Measurements from ENCODE around the gene SPTBN4. TPM values are rescaled to one million over a fixed set of nuclear protein-coding genes. Genes with fewer than 3 reads are reported as not detected.
A peak's percentile ranks its signal among the peaks of the same experiment; 100 is the strongest.

The SPTBN4 gene
- total RNA-seq, 1 donor from 2014 or later, result 161 TPM

DNA sequence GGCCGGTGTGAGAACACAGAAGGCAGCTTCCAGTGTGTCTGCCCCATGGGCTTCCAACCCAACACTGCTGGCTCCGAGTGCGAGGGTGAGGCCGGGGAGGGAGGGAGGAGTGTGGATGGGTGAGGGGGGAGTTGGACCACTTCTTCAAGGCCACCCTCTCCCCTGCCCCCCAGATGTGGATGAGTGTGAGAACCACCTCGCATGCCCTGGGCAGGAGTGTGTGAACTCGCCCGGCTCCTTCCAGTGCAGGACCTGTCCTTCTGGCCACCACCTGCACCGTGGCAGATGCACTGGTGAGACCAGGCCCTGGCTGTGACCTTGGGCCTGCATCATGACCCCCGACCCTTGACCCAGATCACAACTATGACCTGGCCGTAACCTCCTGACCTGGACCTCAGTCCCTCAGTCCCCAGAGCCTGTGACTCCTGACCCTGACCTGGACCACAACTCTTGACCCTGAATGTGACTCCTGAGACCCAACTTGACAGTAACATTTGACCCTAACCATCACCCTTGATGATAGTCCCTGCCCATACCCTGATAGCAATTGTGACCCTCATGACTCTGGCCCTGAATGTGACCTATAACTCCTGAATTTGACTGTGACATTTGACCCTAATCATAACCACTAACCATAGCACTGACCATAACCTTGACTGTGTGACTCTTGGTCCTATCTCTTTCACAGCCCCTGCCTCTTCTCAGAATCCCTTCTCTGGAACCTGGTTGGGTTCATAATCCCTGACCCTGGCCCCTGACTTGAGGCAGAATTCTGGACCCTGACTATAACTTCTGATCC, 145.3 kb downstream of the SPTBN4 start:
- H3K9me3 Mint-ChIP-seq (ENCODE audit: unreplicated experiment), result peaks cover 12% of the 10 kb centered on the region
- TF ChIP-seq, protein P1, sequence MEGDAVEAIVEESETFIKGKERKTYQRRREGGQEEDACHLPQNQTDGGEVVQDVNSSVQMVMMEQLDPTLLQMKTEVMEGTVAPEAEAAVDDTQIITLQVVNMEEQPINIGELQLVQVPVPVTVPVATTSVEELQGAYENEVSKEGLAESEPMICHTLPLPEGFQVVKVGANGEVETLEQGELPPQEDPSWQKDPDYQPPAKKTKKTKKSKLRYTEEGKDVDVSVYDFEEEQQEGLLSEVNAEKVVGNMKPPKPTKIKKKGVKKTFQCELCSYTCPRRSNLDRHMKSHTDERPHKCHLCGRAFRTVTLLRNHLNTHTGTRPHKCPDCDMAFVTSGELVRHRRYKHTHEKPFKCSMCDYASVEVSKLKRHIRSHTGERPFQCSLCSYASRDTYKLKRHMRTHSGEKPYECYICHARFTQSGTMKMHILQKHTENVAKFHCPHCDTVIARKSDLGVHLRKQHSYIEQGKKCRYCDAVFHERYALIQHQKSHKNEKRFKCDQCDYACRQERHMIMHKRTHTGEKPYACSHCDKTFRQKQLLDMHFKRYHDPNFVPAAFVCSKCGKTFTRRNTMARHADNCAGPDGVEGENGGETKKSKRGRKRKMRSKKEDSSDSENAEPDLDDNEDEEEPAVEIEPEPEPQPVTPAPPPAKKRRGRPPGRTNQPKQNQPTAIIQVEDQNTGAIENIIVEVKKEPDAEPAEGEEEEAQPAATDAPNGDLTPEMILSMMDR (IDR thresholded peaks at IDR 0.05; ENCODE audit: partially characterized antibody, unreplicated experiment), result no peak
- peak overlapping the region; percentile 15 for H3K27ac Mint-ChIP-seq (ENCODE audit: unreplicated experiment)
- H3K4me3 Mint-ChIP-seq (ENCODE audit: unreplicated experiment), result peak overlapping the region; percentile 41
- H3K36me3 Mint-ChIP-seq (ENCODE audit: unreplicated experiment), result peaks cover 11% of the 10 kb centered on the region
- H3K27me3 Mint-ChIP-seq (ENCODE audit: unreplicated experiment), result peaks cover 28% of the 10 kb centered on the region
- H3K4me1 Mint-ChIP-seq (ENCODE audit: low read depth, unreplicated experiment), result peaks cover 6% of the 10 kb centered on the region
- DNase-seq, result no peak

DNA sequence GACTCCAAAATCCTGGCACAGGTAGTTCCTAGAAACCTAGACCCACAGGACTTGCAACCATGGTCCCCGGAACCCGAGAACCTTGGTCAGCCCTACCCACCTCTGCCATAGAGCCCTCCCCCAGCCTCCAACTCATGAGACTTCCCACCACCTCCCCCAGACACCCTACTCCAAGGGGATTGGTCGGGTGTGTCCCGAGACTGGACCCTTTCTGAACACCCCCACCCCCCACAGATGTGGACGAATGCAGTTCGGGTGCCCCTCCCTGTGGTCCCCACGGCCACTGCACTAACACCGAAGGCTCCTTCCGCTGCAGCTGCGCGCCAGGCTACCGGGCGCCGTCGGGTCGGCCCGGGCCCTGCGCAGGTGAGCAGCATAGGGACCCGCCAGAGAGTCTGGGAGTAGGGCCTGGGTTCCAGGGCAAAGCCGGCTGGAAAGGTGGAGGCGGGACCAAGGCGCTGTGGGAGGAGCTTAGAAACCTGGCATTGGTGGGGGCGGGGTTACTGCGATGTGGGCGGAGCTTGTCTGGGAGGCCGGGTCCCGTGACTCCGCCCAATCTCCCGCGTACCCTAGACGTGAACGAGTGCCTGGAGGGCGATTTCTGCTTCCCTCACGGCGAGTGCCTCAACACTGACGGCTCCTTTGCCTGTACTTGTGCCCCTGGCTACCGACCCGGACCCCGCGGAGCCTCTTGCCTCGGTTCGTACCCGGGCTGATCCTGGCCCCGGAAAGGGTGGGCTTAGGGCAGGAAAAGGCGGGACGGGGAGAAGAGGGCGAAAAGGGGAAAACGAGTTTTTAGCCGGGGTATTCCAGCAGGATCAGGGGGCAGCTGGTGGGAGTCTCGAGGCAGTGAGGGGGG, 146.3 kb downstream of the SPTBN4 start:
- H3K9me3 Mint-ChIP-seq (ENCODE audit: unreplicated experiment), result peaks cover 12% of the 10 kb centered on the region
- TF ChIP-seq, protein P1 (IDR thresholded peaks at IDR 0.05; ENCODE audit: partially characterized antibody, unreplicated experiment), result no peak
- peak overlapping the region; percentile 98 for H3K4me3 Mint-ChIP-seq (ENCODE audit: unreplicated experiment)
- peaks cover 6% of the 10 kb centered on the region for H3K4me1 Mint-ChIP-seq (ENCODE audit: low read depth, unreplicated experiment)
- peak overlapping the region; percentile 11 for H3K27ac Mint-ChIP-seq (ENCODE audit: unreplicated experiment)
- peaks cover 23% of the 10 kb centered on the region for H3K27me3 Mint-ChIP-seq (ENCODE audit: unreplicated experiment)
- H3K36me3 Mint-ChIP-seq (ENCODE audit: unreplicated experiment), result peaks cover 11% of the 10 kb centered on the region
- peak; percentile 67 for DNase-seq

DNA sequence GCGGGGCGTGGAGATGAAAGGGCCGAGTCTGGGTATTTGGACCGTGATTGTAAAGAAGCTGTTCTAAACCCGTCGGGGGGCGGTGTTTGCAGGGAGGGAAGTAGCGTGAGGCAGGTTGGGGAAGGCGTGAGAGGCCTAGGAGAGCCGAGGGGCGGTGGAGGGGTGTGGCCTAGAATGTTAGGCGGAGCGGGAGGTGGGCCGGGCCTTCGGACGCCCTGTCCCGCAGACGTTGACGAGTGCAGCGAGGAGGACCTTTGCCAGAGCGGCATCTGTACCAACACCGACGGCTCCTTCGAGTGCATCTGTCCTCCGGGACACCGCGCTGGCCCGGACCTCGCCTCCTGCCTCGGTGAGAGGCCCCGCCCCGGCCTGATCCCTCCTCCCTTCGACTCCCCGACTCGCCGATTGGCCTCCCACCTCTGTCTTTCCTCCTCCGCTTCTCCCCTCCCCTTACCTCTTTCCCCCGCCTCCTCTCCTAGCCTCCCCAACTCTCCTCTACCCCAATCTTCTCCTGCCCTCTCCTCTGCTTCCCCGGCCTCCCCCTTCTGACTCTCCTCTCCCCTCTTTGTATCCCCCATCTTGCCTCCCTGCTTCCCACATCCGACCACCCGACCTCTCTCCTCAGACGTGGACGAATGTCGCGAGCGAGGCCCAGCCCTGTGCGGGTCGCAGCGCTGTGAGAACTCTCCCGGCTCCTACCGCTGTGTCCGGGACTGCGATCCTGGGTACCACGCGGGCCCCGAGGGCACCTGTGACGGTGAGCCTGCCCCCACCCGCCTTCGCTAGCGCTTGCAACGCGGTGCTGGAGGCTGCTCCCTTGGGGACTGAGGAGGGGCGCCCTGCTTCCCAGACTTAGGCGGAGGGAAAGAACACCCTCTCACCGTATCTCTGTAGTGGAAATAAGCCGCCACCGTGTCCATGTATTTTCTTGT, 147.2 kb downstream of the SPTBN4 start:
- peak overlapping the region; percentile 97 for H3K27ac Mint-ChIP-seq (ENCODE audit: unreplicated experiment)
- H3K9me3 Mint-ChIP-seq (ENCODE audit: unreplicated experiment), result peaks cover 12% of the 10 kb centered on the region
- H3K4me3 Mint-ChIP-seq (ENCODE audit: unreplicated experiment), result peak overlapping the region; percentile 98
- peaks cover 8% of the 10 kb centered on the region for H3K36me3 Mint-ChIP-seq (ENCODE audit: unreplicated experiment)
- H3K4me1 Mint-ChIP-seq (ENCODE audit: low read depth, unreplicated experiment), result peaks cover 6% of the 10 kb centered on the region
- DNase-seq, result peak; percentile 86
- H3K27me3 Mint-ChIP-seq (ENCODE audit: unreplicated experiment), result peaks cover 22% of the 10 kb centered on the region
- TF ChIP-seq, protein P1 (IDR thresholded peaks at IDR 0.05; ENCODE audit: partially characterized antibody, unreplicated experiment), result no peak

DNA sequence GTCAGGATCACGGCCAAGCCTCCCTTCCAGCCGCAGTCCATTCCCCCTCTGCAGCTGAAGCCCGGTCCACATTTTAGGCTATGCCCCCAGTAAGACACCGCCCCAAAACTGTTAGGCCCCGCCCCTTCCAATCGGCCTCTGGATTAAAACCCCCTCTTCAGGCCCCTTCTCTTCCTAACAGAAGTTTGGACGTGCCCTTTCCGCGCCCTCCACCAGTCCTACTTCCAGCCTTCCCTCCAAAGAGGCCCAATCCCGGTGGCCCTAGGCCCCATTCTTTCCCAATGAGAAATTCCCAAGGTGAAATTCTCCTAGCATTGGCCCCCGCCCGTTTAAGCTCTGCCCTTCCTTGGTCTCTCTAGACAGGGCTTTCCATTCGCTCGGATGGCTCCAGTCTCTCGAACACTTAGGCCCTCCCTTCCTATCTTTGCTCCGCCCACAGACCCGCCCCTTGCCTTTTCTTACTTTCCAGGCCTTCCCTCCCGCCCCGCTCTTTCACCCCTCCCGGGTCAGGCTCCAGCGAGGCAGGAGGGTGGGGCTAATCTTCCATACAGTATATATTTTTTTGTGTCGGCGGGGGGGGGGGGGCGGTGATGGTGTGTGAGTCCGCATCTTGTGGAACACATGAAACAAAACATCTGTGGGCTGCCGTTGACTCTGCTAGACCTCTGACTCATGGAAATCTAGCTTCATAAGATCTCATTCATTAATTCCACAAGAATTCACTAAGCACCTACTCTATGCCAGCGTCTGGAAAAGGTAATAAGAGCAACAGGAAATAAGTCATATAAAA, 148.0 kb downstream of the SPTBN4 start:
- H3K36me3 Mint-ChIP-seq (ENCODE audit: unreplicated experiment), result peaks cover 5% of the 10 kb centered on the region
- peak; percentile 83 for DNase-seq
- peaks cover 21% of the 10 kb centered on the region for H3K27me3 Mint-ChIP-seq (ENCODE audit: unreplicated experiment)
- TF ChIP-seq, protein P1 (IDR thresholded peaks at IDR 0.05; ENCODE audit: partially characterized antibody, unreplicated experiment), result no peak
- peaks cover 6% of the 10 kb centered on the region for H3K4me1 Mint-ChIP-seq (ENCODE audit: low read depth, unreplicated experiment)
- peak overlapping the region; percentile 97 for H3K27ac Mint-ChIP-seq (ENCODE audit: unreplicated experiment)
- H3K9me3 Mint-ChIP-seq (ENCODE audit: unreplicated experiment), result peaks cover 12% of the 10 kb centered on the region
- peak overlapping the region; percentile 98 for H3K4me3 Mint-ChIP-seq (ENCODE audit: unreplicated experiment)
